Mammary epithelial cell (primary cell): ENCODE data around the gene FBXO21.

Experiments
- CTCF ChIP-seq, 2 donors: IDR thresholded peaks in 1 of 2; conservative IDR thresholded peaks in 1 of 2; 2 replicates each; pipeline ENCODE4 v1.5.1; 2011 to 2012; ENCODE audit warnings: inconsistent platforms in 2 of 2, low read length in 2 of 2, mild to moderate bottlenecking in 2 of 2, control low read depth in 1 of 2, low read depth in 1 of 2; ENCODE audit not compliant: insufficient read depth in 1 of 2; ENCODE audit errors: extremely low read depth in 1 of 2
- EZH2 ChIP-seq: IDR thresholded peaks from 2 replicates; pipeline ENCODE4 v1.6.1; 2012; ENCODE audit warnings: low read length, inconsistent platforms, borderline replicate concordance

GRCh38 chr12:117092511-117092780, 97.8 kb downstream of the FBXO21 start:
- TF ChIP-seq CTCF (conservative IDR thresholded peaks at IDR 0.05 in 1 of 2, IDR thresholded peaks at IDR 0.05 in 1 of 2; ENCODE audit: extremely low read depth in 1 of 2, insufficient read depth in 1 of 2, low read depth in 1 of 2, low read length in 2 of 2) (no peak), EZH2 (no peak)
